ENCODE measurements around the gene DNTTIP2. TPM values are rescaled to one million over a fixed set of nuclear protein-coding genes. Genes with fewer than 3 reads are reported as not detected.

DNTTIP2 gene
- total and polyA plus RNA-seq, 2 donors from 2014 or later, result 47.3 to 48.4 TPM

DNA sequence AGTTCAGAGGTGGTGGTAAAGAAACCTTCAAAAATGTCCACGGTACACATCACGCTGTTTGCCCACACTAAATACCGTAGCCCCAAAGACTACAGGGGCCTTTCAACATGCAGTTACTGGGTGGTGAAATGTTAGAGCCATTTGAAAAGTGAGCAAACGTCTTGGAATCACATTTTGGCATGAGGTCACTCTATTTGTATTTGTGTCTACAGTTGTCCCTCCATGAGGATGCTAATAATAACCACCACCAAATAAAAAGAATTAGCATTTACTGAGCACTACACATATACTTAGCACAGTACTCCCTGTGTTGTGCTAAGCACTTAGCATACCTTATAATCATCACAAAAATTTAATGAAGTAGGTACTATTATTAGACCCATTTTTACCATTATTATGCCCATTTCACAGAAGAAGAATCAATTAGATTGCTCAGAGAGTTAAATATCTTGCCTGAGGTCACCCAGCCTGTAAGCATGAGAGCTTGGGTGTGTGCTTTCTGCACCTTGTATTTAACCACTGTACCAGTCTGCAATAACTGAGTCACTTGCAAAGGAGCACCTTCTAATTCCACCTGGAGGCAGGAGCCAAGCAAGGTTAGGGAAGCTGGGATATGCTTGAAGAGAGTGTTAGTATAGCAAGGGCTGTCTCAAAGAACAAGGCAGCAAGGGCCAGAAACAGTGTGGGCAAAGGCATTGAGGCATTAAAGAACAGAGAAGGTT is 57.4 kb downstream of the DNTTIP2 start:
- FAIRE-seq (no peak), DNase-seq (no peak)
- Histone ChIP-seq H3K9me3 (ENCODE audit: control insufficient read depth in 2 of 3, insufficient read depth in 1 of 3, low read length in 3 of 3) (no peaks in the 10 kb centered on the region), H3K27ac (ENCODE audit: low read depth in 2 of 2, low read length in 2 of 2) (no peak overlapping the region), H3K36me3 (ENCODE audit: control insufficient read depth in 2 of 3, insufficient read depth in 3 of 3, low read length in 3 of 3) (no peaks in the 10 kb centered on the region), H3K27me3 (ENCODE audit: control insufficient read depth, insufficient read depth, low read length) (no peaks in the 10 kb centered on the region), H3K4me1 (ENCODE audit: control insufficient read depth in 2 of 3, insufficient read depth in 2 of 3, low read depth in 1 of 3, low read length in 3 of 3) (no peaks in the 10 kb centered on the region), H3K4me3 (ENCODE audit: low read length in 3 of 3) (no peak overlapping the region), H3K9ac (ENCODE audit: low read length in 3 of 3) (no peak overlapping the region)
- TF ChIP-seq, protein P1, sequence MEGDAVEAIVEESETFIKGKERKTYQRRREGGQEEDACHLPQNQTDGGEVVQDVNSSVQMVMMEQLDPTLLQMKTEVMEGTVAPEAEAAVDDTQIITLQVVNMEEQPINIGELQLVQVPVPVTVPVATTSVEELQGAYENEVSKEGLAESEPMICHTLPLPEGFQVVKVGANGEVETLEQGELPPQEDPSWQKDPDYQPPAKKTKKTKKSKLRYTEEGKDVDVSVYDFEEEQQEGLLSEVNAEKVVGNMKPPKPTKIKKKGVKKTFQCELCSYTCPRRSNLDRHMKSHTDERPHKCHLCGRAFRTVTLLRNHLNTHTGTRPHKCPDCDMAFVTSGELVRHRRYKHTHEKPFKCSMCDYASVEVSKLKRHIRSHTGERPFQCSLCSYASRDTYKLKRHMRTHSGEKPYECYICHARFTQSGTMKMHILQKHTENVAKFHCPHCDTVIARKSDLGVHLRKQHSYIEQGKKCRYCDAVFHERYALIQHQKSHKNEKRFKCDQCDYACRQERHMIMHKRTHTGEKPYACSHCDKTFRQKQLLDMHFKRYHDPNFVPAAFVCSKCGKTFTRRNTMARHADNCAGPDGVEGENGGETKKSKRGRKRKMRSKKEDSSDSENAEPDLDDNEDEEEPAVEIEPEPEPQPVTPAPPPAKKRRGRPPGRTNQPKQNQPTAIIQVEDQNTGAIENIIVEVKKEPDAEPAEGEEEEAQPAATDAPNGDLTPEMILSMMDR (IDR thresholded peaks at IDR 0.05; ENCODE audit: borderline replicate concordance, extremely low read depth, insufficient read depth), result no peak
- intact Hi-C loops (cut with DNase I), result no loop called here

DNA sequence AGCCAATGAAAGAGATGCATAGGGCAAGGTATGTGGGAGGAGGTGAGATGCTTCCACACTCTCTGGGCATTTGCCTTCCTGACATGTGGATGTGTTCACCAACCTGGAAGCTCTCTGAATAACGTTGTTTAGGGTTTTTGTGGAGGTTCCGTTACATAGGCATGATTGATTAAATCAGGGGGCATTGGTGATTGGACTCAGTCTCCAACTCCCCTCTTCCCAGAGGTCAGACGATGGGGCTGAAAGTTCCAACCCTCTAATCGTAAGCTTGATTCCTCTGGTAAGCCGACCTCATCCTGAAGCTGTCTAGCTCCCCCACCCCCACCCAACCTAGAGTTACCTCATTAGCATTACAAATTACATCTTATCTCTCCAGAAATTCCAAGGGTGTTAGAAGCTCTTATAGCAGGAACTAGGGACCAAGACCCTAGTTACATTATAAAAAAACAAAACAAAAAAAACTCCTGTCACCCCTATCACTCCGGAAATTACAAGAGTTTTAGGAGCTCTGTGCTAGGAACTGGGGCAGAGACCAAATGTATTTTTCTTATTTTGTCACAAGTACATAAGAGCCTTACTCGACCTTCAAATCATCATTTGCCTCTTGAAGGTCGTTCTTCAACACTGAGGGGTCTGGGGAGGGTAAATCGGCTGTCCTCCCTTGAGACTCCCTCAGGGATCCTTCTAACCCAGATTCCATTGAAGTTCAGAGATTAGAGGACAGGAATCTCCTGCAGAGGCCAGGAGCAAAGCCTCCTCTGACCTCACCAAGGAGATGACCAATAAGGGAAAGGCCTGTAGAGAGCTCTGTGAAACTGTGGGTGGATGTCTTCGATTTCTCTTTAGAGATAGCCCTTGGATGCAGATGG is 58.2 kb downstream of the DNTTIP2 start:
- Histone ChIP-seq H3K4me3 (ENCODE audit: low read length in 3 of 3) (no peak overlapping the region), H3K9me3 (ENCODE audit: control insufficient read depth in 2 of 3, insufficient read depth in 1 of 3, low read length in 3 of 3) (no peaks in the 10 kb centered on the region), H3K27me3 (ENCODE audit: control insufficient read depth, insufficient read depth, low read length) (no peaks in the 10 kb centered on the region), H3K9ac (ENCODE audit: low read length in 3 of 3) (no peak overlapping the region), H3K27ac (ENCODE audit: low read depth in 2 of 2, low read length in 2 of 2) (no peak overlapping the region), H3K4me1 (ENCODE audit: control insufficient read depth in 2 of 3, insufficient read depth in 2 of 3, low read depth in 1 of 3, low read length in 3 of 3) (no peaks in the 10 kb centered on the region), H3K36me3 (ENCODE audit: control insufficient read depth in 2 of 3, insufficient read depth in 3 of 3, low read length in 3 of 3) (no peaks in the 10 kb centered on the region)
- no peak for DNase-seq
- TF ChIP-seq, protein P1 (IDR thresholded peaks at IDR 0.05; ENCODE audit: borderline replicate concordance, extremely low read depth, insufficient read depth), result no peak
- no peak for FAIRE-seq
- intact Hi-C loops (cut with DNase I), result no loop called here

- no peak for FAIRE-seq
- H3K27ac ChIP-seq (ENCODE audit: low read depth in 2 of 2, low read length in 2 of 2), result no peak overlapping the region
These were observed 60.4 kb downstream of the DNTTIP2 start for GRCh38 chr1:93818570-93818959.

More at GRCh38 chr1:93818570-93818959, 60.4 kb downstream of the DNTTIP2 start:
- TF ChIP-seq, protein P1 (IDR thresholded peaks at IDR 0.05; ENCODE audit: borderline replicate concordance, extremely low read depth, insufficient read depth), result no peak
- intact Hi-C loops (cut with DNase I), result no loop called here
- no peaks in the 10 kb centered on the region for H3K36me3 ChIP-seq (ENCODE audit: control insufficient read depth in 2 of 3, insufficient read depth in 3 of 3, low read length in 3 of 3)
- no peaks in the 10 kb centered on the region for H3K9me3 ChIP-seq (ENCODE audit: control insufficient read depth in 2 of 3, insufficient read depth in 1 of 3, low read length in 3 of 3)
- no peak overlapping the region for H3K4me3 ChIP-seq (ENCODE audit: low read length in 3 of 3)
- peaks cover 0 to 7% (median 0%) of the 10 kb centered on the region in 3 donors for H3K4me1 ChIP-seq (ENCODE audit: control insufficient read depth in 2 of 3, insufficient read depth in 2 of 3, low read depth in 1 of 3, low read length in 3 of 3)
- no peak for DNase-seq
- H3K27me3 ChIP-seq (ENCODE audit: control insufficient read depth, insufficient read depth, low read length), result no peaks in the 10 kb centered on the region
- no peak overlapping the region for H3K9ac ChIP-seq (ENCODE audit: low read length in 3 of 3)

Measured in kidney (tissue), 14 donors.